Lower leg skin (tissue), 3 donors: ENCODE measurements around the gene ABI1.

Experiments used
- POLR2A ChIP-seq, 2 donors: fragments of 450-650 bp; IDR thresholded peaks; one replicate each; pipeline ENCODE4 v1.6.1; 2016 to 2017; ENCODE audit warnings: antibody characterized with exemption in 2 of 2, mild to moderate bottlenecking in 1 of 2, moderate library complexity in 1 of 2
- TF ChIP-seq, protein P1 (sequence below), 3 donors: fragments of 450-650 bp; IDR thresholded peaks; one replicate each; pipeline ENCODE4 v1.5.1; 2016; ENCODE audit warnings: antibody characterized with exemption in 3 of 3, mild to moderate bottlenecking in 3 of 3, moderate library complexity in 2 of 3

GRCh38 chr10:26746061-26746460 lies 114.7 kb downstream of the ABI1 start:
- TF ChIP-seq, protein P1, sequence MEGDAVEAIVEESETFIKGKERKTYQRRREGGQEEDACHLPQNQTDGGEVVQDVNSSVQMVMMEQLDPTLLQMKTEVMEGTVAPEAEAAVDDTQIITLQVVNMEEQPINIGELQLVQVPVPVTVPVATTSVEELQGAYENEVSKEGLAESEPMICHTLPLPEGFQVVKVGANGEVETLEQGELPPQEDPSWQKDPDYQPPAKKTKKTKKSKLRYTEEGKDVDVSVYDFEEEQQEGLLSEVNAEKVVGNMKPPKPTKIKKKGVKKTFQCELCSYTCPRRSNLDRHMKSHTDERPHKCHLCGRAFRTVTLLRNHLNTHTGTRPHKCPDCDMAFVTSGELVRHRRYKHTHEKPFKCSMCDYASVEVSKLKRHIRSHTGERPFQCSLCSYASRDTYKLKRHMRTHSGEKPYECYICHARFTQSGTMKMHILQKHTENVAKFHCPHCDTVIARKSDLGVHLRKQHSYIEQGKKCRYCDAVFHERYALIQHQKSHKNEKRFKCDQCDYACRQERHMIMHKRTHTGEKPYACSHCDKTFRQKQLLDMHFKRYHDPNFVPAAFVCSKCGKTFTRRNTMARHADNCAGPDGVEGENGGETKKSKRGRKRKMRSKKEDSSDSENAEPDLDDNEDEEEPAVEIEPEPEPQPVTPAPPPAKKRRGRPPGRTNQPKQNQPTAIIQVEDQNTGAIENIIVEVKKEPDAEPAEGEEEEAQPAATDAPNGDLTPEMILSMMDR (IDR thresholded peaks at IDR 0.05): no peak
- no peak for TF ChIP-seq POLR2A (IDR thresholded peaks at IDR 0.05)
